EL (cell line): ENCODE measurements around the gene SNX4.
"Not testable (repeated sequence)": the region's sequence is repeated elsewhere in the genome, so short reads cannot be mapped to it uniquely, and the experiment has no call there.

Experiments used
- DNase-seq: peaks from one replicate; pipeline ENCODE4 v3.0.0-alpha.2; 2016

Gene SNX4

GRCh38 chr3:125461896-125462295, 58.1 kb downstream of the SNX4 start:
- DNase-seq = no peak

GRCh38 chr3:125460233-125460632, 59.8 kb downstream of the SNX4 start:
- DNase-seq = no peak

DNA sequence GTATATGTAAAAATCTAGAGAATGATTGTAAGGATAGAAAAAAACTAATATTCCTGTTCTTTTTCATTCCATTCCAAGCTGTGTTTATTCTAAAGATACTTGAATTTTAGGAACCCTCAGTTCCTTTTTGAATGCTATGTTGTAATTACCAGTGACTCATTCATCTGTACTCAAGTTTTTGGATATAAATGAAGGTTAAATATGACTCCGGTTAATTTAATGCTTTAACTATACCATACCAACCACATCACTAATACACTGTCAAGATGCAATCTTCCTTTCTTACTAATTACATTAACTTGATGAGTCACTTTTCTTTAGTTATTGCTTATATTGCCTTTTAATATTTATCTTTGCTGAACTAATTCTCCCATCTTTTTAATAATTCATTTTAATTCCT, 76.1 kb downstream of the SNX4 start:
- DNase-seq = peak; percentile 74

- DNase-seq = no peak
Measured at GRCh38 chr3:125442506-125442905, 77.5 kb downstream of the SNX4 start.

DNA sequence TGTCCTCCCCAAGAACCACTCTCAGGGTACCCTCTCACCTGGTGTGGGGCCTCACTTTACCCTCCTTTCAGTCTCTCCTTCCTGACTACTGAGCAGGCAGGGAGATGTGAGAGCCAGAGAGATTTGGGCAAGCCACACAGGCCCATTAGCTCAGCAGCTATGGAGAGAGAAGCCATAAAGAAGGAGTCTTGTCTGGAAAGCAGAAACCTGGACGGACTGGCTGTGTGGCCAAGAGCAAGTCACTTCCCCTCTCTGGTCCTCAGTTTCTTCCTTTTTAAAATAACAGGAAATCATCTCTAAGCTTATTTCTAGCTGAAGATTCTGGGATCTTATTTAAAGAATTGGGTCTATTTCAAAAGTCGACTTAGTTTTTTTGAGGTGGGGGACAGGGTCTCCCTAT, 79.0 kb downstream of the SNX4 start:
- no peak for DNase-seq

GRCh38 chr3:125440559-125440955, 79.4 kb downstream of the SNX4 start:
- no peak for DNase-seq

DNA sequence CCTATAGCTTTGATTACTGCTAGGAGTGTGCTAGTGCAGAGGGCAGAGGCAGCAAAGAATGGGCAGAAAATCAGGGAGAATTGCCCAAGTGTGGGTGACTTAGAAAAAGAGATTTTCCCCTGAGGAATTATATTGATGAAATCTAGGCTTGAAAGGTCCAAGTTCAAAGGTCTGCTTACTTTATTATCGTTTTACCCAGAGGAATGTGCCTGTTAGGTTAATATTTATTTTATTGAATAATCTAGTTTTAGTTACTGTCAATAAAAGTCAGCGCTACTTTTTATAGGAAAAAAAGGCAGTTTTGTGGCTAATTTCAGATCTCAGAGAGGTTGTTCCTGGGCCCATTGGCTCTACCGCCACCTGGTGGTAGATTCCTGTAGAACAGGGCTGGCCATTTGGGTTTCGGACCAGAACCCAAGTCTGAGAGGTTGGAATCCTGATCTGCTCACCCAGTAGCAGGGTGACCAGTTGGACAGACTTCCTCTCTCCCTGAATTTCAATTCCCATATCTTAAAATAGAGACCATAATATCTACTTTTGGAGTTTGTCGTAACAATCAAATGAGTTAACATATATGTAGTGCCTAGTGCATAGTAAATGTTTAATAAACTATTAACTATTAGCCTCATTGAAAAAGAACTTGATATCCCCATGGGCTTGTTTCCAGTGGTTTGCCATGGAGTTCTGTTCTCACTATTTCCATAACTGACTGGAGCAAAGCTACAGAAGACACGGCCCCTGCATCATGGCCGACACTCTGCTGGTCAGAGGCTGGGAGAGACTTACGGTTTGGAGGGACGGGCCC, 82.2 kb downstream of the SNX4 start:
- peak; percentile 52 for DNase-seq

DNA sequence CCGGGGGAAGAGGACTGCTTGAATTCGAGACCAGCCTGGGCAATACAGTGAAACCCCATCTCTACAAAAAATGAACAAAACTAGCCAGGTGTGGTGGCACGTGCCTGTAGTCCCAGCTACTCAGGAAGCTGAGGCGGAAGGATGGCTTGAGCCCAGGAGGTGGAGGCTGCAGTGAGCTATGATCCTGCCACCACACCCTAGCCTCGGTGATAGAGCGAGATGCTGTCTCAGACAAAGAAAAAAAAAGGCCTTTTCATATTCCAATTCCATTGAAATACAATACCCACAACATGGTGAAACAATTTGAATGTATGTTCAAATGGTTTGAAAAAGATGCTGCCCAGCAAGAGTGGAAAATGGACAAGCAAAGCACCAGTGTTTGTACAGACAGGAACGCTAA, 83.1 kb downstream of the SNX4 start:
- DNase-seq = no peak

DNA sequence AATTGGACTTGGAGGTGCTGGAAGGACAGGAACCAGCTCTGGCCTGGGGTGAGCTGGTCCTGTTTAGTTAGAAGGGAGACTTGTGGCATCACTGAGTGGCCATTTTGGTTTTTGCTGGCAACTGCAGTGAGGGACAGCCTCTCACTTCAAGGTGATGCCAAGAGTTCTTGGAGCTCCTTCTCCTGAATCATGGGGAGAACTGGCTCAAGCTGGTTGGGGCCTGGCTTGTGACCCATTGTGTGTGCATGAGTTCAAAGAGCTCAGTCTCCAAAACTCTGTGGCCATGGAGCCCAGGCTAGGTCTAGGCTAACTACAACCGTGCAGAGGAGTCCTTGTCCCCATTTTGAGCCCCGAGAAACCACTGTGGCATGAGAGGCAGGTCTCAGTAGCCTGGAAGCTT, 84.8 kb downstream of the SNX4 start:
- no peak for DNase-seq

DNA sequence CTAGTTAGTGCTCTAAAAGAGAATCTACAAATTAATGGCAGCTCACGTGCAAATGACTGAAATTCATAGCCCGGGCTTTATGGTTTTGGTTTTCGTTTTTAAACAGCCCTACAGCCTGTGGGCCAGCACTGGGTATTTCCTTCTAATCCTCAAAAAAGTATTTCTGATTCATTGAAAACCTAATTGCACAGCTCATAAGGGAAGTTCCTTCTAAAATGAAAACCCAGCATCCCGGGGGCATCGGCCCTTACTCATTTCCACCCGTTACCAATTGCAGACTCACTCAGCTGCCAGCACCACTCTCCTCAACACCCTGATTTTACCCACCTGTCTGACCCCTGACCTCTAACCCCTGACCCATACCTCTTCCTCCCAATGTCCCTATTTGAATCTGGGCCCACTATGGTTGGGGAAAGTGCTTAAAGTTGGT, 85.4 kb downstream of the SNX4 start:
- no peak for DNase-seq

- DNase-seq = peak; percentile 23
Measured at GRCh38 chr3:125433611-125434041, 86.4 kb downstream of the SNX4 start.

GRCh38 chr3:125433091-125433534, 86.9 kb downstream of the SNX4 start:
- DNase-seq = no peak

DNA sequence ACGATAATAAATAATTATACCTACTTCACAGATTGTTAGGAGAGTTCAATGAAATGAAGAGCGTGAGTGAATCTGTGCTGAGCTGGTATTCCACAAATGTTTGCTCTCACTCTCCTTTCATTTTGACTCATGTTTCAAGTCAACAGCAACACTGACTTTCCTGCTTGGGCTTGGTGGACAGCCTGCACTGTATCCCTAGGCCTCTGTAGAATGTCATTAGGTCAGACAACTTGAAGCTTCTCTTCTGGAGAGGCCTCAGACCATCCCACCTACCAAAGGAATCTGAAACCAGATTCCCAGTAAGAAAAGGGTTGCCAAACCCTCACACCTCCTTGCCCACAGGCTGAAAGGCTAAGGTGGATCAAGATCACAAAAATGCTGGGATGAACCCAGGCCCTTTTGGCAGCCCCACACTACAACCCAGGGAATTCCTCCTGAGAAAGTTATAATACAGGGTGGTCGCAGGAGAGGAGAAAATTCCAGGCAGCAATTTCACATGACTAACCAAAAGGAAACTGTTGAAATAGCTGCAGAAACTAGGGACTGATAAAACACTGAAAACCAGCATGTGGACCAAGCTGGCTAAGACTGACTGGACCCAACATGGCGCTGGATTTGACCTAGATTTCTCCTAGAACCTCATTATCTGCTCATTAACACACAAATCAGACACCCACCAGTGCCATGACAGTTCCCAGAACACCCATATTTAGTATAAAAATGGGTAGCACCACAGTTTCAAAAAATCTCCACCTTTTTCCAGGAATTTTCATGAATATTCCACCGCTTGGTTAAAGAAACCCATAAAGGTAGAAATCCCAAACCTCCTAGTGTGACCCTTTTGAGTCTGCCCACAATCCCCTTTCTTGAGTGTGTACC, 87.9 kb downstream of the SNX4 start:
- DNase-seq = peak; percentile 25

- DNase-seq = peak; percentile 68
Measured at GRCh38 chr3:125431391-125431790, 88.6 kb downstream of the SNX4 start.

DNA sequence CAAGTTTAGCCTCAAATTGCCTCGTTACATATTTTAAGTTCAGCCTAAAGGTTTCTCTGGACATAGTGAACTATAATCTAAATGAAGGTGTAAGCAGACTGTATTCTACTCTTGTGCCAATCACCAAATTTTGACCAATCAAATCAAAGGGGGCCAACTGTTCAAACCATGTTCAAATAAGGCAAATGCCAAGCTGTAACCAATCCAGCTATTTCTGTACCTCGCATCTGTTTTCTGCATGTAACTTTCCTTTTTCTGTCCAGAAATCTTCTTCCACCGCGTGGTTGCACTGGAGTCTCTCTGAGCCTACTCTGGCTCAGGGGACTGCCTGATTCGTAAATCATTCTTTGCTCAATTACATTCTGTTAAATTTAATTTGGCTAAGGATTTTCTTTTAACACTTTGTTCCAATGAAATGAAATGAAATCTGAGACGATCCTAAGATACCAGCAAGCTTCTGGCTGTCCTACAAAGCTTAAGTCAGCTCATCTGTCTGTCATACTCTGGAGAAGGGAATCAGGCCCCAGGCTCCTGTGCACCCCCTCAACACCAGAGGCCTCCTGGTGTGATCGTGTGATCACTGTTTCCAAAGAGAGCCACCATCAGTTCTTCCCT, 91.7 kb downstream of the SNX4 start:
- no peak for DNase-seq

DNA sequence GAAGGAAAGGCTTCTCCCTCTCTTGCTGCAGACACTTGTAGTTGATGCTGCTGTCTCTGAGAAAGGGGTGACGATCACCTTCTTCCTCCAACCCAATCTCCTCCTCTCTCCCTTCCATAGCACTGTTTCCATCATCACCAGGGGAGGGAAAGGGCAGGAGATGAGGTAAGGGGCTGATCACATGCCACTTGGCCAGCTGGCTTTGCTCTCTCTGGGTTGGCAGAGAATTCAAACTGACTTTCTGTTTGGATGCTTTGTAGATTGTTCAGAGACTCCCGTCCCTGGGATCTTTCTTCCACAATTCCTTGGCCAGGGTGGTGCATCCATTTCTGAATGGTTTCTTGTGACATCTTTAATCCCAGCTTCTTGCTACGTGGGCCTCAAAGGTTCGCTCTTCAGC, 101.7 kb downstream of the SNX4 start:
- no peak for DNase-seq

- no peak for DNase-seq
Measured at GRCh38 chr3:125416235-125416634, 103.8 kb downstream of the SNX4 start.

DNA sequence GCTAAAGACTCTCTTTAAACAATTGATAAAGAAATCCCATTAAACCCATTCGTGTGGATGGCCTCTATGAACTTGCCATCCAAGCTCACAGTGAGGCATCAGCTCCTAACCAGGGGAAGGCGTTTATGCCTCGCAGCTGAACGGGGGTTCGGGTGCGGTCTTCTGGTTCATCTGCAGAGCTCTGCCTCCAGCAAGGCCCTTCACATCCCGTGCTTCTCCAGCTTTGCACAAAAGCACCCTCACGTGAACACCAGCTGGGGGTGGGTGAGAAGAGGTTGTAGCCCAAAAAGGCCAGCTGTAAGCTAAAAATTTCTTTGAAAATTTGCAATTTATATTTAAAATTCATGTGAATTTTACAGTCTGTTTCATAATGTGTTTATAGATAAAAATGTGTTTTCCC, 105.3 kb downstream of the SNX4 start:
- no peak for DNase-seq

- DNase-seq = no peak
Measured at GRCh38 chr3:125410922-125411321, 109.1 kb downstream of the SNX4 start.

DNA sequence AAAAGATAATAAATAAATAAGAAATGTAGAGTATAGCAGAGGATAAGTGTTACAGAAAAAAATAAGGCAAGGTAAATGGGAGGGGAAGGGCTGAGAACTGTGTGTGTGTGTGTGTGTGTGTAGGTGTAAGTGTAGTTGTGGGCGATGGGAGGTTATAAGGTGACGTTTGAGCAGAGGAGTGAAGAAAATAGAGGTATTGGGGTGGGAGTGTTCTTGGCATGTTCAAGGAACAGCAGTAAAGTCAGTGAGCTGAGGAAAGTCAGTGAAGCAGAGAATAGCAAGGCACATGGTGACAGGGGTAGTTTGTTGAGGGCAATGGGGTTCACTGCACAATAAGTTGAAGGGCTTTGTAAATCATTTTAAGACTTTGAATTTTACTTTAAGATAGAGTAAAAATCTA, 113.9 kb downstream of the SNX4 start:
- no peak for DNase-seq

- not testable (repeated sequence) for DNase-seq
Measured at GRCh38 chr3:125405515-125405914, 114.5 kb downstream of the SNX4 start.

- peak; percentile 72 for DNase-seq
Measured at GRCh38 chr3:125403789-125404188, 116.2 kb downstream of the SNX4 start.

DNA sequence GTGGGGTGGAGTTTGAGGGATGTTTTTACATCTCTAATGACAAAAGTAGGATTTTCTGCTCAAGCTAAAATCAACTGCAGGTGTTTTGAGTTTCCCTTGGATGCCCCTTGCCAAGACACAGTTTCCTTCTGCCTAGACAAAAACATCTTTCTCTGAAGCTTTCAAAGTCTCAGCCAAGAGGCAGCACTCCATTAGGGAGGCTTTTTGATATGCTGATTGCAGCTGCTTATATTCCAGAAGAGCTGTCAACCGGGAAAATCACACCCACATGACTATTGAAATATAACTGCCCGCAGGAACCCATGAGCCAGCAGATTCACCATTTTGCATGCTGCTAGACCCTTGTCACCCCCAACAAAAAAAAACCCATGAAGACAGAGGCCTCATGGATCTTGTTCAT, 117.4 kb downstream of the SNX4 start:
- DNase-seq = no peak

- DNase-seq = peak; percentile 80
Measured at GRCh38 chr3:125401402-125401801, 118.6 kb downstream of the SNX4 start.
